ENCODE measurements around the gene AASDHPPT. TPM values are rescaled to one million over a fixed set of nuclear protein-coding genes. Genes with fewer than 3 reads are reported as not detected.

The AASDHPPT gene
- total and polyA plus RNA-seq, 12 donors: 13.2 to 46.7 (median 38.1) TPM

DNA sequence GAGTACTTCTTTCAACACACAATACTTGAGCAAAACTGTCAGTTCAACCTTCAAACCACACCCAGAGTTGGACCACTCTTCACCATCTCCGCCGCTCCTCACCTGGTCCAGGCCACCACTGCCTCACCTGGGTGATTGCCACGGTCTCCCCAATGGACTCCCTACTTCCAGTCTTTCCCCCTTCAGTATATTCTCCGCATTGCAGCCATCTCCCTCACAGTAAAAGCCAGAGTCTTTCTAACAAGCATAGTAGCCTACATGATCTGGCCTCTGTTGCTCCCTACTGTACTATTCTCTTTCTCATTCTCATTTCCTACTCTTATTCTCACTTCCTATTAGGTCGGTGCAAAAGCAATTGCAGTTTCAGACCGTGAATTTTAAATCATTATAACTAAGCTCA, 28.5 kb downstream of the AASDHPPT start:
- H3K36me3 ChIP-seq: no peaks in the 10 kb centered on the region
- no peak overlapping the region for H3K4me3 ChIP-seq
- H3K9me3 ChIP-seq: no peaks in the 10 kb centered on the region
- no peaks in the 10 kb centered on the region for H3K27me3 ChIP-seq
- TF ChIP-seq CTCF (IDR thresholded peaks at IDR 0.05): no peak
- intact Hi-C loops (cut with DNase I): no loop called here
- H3K4me1 ChIP-seq: no peaks in the 10 kb centered on the region
- DNase-seq: no peak
- WGBS, 2 donors: 90 to 92% methylated on average over 6 of the region's 6 CpGs
- no peak for ATAC-seq
- H3K27ac ChIP-seq: no peak overlapping the region

GRCh38 chr11:106121570-106122320, 44.3 kb downstream of the AASDHPPT start:
- Histone ChIP-seq H3K4me1 (no peaks in the 10 kb centered on the region), H3K9me3 (no peaks in the 10 kb centered on the region), H3K27me3 (peaks cover 0 to 5% (median 0%) of the 10 kb centered on the region in 7 donors), H3K4me3 (no peak overlapping the region), H3K27ac (no peak overlapping the region), H3K36me3 (no peaks in the 10 kb centered on the region)
- intact Hi-C loops (cut with DNase I): no loop called here
- no peak for TF ChIP-seq CTCF (IDR thresholded peaks at IDR 0.05)
- WGBS, 2 donors: 55% methylated on average over 6 of the region's 6 CpGs
- DNase-seq (no peak), ATAC-seq (no peak)

DNA sequence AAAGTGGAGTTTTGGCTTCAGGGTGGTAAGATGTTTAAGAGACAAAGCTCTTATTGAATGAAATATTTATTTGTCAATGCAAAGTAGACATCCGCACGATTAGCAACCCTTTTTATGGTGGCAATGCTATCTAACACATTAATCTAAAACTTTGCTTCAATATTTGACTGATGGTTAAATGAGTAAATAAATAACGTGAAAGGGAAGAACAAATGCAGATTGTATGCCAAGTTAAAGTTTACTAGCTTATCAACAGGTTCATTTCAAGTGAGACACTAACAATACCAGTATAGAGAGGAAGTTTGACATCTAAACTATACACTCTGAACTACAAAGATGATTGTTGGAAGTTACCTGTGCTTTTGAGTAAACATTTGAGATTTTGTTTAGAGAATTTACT, 50.1 kb downstream of the AASDHPPT start:
- Histone ChIP-seq H3K27ac (no peak overlapping the region), H3K27me3 (peaks cover 0 to 10% (median 0%) of the 10 kb centered on the region in 7 donors), H3K4me3 (no peak overlapping the region), H3K9me3 (no peaks in the 10 kb centered on the region), H3K4me1 (no peaks in the 10 kb centered on the region), H3K36me3 (no peaks in the 10 kb centered on the region)
- no peak for DNase-seq
- WGBS, 2 donors: 74 to 78% methylated on average over 3 of the region's 3 CpGs
- TF ChIP-seq CTCF (IDR thresholded peaks at IDR 0.05): no peak
- ATAC-seq: no peak
- intact Hi-C loops (cut with DNase I): no loop called here

DNA sequence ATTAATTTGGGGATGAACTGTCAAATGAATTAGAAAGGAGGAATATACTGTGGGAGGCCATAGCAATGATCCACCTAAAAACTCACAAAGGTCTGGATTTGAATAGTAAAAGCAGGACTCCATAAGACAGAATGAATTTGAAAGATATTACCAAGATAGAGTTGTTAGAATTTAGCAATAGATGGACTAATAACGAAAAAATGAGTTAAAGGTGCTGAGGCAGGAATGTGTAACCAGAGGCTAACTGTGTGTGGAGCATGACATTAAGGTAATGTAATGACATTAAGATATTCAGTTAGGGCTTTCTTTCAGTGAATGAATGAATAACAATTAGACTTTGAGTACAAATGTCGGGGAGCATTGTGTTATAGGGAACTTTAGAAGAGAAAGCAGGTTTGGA, 51.3 kb downstream of the AASDHPPT start:
- intact Hi-C loops (cut with DNase I): no loop called here
- H3K27me3 ChIP-seq: peaks cover 0 to 10% (median 0%) of the 10 kb centered on the region in 7 donors
- DNase-seq (no peak), ATAC-seq (no peak)
- H3K4me1 ChIP-seq: no peaks in the 10 kb centered on the region
- no peaks in the 10 kb centered on the region for H3K9me3 ChIP-seq
- no peaks in the 10 kb centered on the region for H3K36me3 ChIP-seq
- WGBS, 2 donors: 77 to 89% methylated on average over 2 of the region's 2 CpGs
- no peak for TF ChIP-seq CTCF (IDR thresholded peaks at IDR 0.05)
- no peak overlapping the region for H3K27ac ChIP-seq
- H3K4me3 ChIP-seq: no peak overlapping the region

Measured in heart right ventricle (tissue), 16 donors.